HG03521 (cell line): ENCODE data around the gene B4GALT5.

Experiments used
- ATAC-seq: cut with Tn5 transposase; IDR thresholded peaks from one replicate; pipeline ENCODE4 v1.9.1; 2021; ENCODE audit warnings: mild to moderate bottlenecking, moderate library complexity; ENCODE audit not compliant: unreplicated experiment

Gene B4GALT5

DNA sequence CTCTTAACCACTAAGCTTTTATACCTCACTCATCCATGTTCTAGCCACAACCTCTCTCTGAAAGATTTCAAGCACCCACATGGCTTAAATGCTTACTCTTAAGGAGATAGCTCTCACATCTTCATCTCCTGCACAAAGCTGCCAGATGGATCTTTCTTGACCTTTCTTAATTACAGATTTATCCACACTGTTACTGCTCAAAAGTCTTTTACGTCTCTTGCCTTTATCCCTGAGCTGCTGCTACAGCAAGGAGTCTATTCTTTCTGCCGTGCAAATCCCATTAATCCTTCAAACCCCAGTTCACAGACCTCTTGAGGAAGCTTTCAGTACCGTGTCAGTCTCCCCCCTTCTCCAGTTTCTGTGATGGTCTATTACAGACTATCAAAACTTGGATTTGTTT is 54.6 kb downstream of the B4GALT5 start:
- no peak for ATAC-seq

- no peak for ATAC-seq
These were observed 55.2 kb downstream of the B4GALT5 start for GRCh38 chr20:49658508-49658907.

DNA sequence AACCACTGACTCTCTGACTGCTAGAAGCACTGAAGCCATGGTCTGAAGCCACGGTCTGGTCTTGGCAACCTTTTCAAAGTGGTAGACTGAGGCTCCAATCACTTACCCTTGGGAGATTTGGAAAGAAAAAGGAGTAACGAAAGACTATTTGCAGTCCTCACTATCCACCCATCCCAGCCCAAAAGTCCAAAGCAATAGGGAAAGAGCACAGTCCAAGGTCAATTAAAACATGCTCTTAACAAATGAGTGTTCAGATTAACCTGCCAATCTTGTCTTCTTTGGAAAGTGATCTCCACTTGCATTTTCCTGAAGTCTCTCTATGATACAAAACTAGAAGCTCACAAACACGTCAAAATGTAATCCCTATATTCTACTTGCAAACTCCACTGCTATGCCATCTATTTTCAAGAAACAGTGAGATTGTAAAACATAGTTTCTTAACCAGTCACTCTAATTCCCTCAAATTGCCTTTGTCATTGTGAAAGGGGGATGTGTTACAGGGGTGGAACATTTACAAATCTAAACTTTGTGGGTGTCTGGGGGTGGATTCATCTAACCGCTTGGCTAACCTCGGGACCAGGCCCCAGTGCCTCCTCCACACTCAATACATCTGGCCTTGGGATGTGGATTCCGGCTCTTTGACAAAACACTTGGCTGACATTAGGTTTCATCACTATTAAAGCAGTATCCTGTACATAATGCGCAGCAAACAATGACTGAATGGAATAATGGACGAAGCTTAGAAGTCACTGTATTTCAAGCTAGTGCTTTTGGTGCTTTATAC is 56.4 kb downstream of the B4GALT5 start:
- no peak for ATAC-seq

DNA sequence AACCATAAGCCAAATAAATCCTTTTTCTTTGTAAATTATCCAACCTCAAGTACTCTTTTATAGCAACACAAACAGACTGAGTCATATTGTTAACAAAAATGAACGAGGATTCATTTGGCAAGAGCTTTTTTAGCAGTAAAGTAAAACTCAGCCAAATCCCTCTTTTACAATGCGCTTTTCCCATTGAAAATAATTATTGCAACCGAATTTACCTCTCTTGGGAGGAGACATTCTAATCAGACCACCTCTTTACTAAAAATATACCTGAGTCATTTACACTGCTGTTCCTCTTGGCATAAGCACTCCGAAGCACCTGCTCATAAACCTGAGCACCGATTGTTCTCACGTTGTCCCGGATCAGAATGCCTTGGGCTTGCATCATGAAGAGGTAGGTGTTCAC is 57.4 kb downstream of the B4GALT5 start:
- no peak for ATAC-seq

- no peak for ATAC-seq
These were observed 59.7 kb downstream of the B4GALT5 start for GRCh38 chr20:49653925-49654434.

GRCh38 chr20:49649672-49650071 is 64.0 kb downstream of the B4GALT5 start:
- no peak for ATAC-seq

- no peak for ATAC-seq
These were observed 66.1 kb downstream of the B4GALT5 start for GRCh38 chr20:49647550-49647949.

DNA sequence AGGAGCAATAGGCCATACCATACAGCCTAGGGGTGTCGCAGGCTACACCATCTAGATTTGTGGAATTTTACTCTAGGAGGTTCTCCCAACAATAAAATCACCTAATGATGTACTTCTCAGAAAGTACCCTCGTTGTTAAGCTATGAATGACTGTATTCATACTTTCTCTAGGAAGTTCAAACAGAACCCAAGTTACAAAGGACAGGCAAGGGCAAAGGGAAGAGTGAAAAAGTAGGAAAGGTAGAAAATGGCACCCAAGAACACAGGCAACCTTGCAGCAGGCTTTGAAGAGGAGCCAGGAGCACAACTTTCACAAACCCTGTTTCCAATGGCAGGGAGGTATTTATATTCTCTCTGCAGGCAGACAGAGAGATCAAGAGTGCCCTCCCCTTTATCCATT is 67.2 kb downstream of the B4GALT5 start:
- ATAC-seq: no peak

DNA sequence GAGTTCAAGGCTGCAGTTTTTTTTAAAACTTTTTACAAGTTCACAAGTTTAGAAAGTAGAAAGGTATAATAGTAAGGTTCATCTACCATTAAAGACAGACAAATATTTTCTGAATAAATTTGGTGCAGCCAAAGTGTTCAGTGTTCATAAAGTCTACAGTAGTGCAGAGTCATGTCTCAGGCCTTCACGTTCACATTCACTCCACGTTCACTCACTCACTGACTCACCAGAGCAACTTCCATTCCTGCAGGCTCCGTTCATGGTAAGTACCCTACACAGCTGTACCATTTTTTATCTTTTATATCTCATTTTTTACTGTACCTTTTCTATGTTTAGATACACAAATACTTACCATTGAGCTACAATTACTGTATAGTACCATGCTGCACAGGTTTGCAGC is 67.6 kb downstream of the B4GALT5 start:
- no peak for ATAC-seq

GRCh38 chr20:49644980-49645565 is 68.6 kb downstream of the B4GALT5 start:
- no peak for ATAC-seq

DNA sequence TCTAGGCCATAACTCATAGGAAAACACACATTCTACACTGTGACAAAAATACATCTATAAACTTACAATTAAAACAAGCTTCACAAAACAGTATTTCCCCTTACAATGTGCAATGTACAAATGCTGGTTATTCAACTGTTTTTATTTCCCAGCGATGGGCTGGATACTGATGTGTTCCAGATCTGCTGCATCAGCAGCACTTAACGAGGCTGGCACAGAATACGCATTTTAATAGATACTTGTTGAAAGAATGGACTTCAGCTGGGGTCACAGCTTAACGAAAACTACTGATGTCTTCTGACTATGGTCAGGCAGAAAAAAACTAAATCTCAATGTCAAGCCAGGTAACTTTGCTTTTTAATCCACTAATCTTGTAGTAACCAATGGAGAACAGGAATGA is 70.9 kb downstream of the B4GALT5 start:
- ATAC-seq: no peak

- no peak for ATAC-seq
These were observed 71.7 kb downstream of the B4GALT5 start for GRCh38 chr20:49641683-49642656.

DNA sequence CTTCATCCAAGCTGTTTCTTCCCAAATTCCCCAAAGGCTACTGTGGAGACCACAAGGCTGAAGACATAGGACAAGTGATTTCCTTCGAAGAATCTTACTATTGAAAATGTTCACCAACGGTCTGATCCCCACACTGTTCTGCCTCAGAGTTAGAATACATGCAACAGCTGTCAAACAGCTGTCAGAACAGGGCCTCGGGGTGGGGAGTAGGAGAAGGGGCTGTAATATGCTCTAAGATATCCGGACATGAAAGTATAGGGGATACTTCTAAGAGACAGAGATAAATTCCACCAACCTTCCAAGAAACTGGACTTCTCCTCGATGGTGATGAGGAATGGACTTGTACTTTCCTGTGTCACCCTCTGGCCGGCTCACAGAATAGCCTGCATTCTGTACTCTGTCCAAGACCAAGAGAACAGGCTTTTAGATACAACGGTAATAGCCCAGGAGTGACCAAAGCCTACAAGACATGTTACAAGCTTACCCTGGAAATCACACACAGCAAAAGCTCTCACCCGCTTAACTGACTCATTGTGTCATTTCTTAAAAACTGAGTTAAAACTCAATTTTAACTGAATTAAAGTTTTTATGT is 76.5 kb downstream of the B4GALT5 start:
- ATAC-seq: no peak

DNA sequence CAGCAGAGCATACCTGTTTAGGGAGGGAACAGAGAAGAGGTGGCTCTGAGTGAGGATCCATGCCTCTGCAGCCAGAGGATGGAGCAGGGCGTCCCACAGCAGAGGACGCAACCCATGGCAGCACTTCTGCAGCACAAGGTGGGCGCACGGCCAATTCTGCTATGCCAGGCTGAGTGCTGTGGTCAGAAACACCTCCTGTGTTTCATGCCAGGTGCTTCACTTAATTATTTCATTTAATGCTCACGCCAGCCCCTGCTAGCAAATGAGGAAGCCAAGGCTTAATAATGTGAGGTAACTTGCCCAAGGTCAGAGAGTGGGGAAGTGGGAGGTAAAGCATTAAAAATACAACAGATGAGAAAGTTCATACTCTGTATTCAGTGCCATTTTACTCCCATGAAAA is 77.2 kb downstream of the B4GALT5 start:
- no peak for ATAC-seq

DNA sequence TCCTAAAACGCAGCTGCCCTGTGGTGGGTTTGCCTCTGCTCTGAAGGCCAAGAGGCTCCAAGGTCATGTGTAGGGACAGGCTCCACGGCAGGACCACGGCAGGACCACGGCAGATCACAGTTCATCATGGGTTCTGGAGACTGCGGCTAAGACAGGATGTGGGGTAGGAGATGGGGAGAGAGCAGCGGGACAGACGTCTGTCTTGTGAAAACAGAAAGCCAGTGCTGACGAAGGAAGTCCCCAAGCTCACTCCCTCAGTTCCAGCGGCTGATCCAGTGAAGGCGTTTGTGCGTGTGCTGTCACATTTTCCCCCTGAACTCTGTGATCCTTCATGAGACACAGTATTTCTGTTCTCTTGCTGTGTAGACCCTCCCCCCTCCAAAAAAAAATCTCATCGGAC is 77.8 kb downstream of the B4GALT5 start:
- ATAC-seq: no peak

- ATAC-seq: no peak
These were observed 78.5 kb downstream of the B4GALT5 start for GRCh38 chr20:49635166-49635565.

DNA sequence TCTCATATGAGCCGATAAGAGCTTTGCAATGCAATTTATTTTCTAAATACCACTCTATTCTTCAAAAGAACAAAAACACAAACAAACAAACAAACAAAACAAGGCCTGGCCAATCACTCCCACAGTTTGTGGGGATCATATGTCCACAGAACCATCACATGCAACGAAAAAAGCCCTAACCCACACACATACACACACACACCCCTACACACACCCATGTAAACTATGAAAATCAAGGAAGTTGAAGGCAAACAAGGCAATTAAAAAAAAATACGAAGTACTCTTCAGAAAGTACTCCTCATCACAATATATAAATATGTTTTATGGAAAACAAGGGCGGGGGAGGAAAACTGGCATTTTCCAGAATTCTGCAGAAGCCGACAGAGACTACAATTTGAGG is 79.6 kb downstream of the B4GALT5 start:
- ATAC-seq: no peak

DNA sequence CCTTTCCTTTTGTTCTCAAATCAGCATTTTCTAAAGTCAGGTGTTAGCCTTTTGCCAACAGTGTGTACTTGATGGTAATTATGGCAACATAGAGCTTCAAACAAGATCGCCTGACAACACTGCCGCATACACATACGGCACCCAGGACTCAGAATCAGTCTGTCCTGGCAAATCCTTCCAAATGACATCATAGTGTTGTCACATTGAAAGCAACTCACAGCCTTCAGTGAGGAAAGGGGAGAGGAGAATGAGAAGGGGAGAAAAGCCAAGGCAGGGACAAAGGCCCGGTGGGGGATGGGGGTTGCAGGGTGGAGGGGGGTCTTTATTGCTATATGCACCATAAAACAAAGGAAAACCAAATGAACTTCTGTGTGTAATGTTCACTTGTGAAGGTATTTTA is 80.0 kb downstream of the B4GALT5 start:
- no peak for ATAC-seq

- no peak for ATAC-seq
These were observed 80.7 kb downstream of the B4GALT5 start for GRCh38 chr20:49633023-49633422.

DNA sequence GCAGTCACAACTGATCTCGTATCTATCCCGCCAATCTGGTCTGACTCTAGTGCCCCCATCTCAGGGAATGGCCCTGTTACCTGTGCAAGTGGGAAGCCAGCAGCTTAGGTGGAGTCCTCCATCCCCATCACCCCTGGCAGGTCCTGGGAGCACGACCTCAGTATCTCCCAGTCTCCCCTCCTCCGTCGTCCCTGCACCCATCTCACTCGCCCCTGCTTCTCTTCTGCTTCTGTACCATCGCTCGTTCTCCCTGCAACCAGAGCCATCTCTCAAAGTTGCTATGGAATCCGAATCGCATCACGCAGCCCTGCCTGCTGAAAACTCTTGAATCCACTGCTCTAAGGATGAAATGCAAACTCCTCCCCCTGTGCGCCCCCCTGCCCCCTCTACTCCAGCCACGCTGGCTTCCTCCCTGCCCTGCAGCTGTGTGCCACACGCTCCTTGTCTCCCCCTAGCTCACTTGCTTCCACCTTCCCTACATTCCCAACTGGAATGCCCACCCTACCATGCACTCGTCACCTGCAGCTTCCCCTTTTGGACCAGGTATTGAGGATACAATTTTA is 81.7 kb downstream of the B4GALT5 start:
- ATAC-seq: no peak
